Activated effector memory CD4-positive, alpha-beta T cell treated with Interleukin-2 at 50 U/mL for 16 hours (primary cell): ENCODE data around the gene EEIG2.

Source experiments
- DNase-seq: peaks from one replicate; pipeline ENCODE4 v3.0.0-alpha.2; 2020

EEIG2 gene

DNA sequence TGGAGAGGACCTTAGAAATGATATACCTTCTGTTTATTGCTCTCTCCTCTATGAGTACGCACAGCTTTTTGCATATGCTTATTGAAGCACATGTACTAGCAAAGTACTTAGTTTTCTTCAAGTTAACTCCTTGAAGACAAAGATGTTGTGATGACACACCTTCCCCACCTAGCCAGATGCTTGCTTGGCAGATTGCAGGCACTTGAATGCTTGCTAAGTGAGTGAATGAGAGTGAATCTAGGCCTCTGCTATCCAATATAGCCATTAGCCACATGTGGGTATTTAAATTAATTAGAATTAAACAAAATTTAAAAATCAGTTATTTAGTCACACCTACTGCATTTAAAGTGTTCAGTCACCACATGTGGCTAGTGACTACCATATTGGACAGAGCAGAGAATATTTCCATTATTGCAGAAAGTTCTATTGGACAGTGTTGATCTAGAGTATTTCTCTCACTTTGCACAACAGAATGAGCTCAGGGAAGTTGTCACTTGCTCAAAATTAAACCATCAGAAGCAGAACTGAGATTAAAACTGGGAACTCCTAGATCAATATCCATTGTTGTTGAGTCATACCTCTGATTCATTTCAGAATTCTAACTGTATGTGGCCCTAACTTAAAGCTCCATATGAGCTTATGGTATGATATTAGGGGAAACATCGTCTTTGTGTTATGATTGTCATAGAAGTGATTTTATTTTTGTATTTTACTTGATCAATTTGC lies 8.6 kb upstream of the EEIG2 start:
- DNase-seq = no peak

DNA sequence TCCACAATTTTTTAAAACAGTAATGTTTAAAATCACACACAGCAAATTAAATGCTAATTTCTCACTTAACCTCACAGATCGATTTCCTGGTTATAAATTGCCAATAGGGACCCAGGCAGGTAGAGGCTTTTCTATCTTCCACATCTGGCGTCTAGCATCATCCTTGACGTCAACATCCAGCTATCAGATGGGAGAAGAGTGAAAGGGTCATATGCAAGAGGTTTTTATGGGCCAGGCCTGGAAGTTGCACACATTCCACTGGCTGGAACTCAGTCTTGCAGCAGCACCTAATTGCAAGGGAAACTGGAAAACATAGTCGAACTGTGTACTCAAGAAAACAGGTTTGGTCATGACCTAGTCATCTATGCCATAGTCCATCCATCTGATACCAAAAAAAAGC lies 6.0 kb upstream of the EEIG2 start:
- DNase-seq = no peak

DNA sequence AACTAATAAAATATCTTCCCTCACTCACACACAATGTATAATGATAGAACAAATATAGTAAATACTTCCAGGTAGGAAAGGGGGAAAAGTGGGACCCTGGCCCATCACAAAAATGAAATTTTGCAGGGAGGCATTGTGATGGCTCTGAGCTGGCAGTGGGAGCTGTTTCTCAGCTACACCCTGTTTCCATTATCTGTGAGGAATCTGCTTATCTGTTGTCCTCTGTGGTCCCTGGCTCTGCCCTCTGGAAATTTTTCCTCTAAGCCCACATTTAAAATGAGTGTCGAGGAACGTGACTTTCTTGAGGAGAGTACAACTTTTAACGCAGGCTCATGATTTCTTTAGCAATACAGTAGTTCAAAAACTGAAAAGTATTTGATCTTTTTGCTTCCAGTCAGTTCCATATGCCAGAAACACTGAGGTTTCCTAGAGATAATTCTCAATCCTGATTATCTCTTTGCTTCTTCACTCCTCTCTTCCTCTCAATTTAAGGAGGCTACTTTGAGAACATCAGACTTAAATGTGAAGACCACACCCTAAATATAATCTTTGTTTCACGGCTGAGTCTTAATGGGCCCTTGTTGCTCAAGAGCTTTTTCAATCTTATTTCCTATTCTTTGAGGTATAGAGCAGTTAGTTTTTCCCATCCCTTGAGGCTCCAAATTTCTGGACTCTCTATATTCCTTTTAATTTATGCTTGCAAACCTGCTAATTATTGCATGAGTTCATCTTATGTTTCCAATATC lies 5.0 kb upstream of the EEIG2 start:
- no peak for DNase-seq

DNA sequence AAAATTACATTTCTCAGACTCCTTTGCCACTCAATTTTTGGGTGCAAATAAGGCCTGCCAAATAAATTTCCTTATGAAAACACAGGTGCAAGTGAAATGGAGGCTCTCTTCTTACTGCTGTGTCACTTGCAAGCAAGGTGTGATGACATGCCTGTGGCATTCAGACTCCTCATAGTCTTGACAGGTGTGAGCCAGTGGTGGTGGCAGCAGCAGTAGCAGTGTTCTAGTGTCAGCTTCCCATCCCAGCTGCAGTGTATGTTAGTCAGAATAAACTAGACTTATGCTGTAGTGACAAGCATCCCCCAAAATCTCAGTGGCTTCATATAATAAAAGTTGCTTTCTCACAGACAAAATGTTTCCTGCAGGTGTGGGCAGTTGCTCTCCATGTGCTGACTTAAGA lies 3.8 kb upstream of the EEIG2 start:
- no peak for DNase-seq

DNA sequence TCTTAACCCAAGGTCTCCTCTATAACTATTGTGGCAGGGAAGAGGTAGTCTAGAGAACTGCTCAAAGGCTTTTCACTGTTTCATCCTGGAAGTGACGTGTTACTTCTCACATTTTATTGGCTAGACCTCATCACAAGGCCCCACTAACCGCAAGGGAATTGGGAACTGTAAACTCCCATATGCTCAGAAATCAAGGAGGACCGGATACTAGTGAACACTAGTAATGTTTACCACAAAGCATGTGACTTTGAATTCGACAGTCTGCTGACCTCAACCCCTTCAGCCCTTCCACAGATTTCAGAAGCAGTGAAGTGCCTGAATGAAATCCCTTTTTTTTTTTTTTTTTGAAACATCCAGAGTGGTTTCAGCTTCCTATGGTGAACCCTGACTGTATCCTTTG lies 3.4 kb upstream of the EEIG2 start:
- no peak for DNase-seq

DNA sequence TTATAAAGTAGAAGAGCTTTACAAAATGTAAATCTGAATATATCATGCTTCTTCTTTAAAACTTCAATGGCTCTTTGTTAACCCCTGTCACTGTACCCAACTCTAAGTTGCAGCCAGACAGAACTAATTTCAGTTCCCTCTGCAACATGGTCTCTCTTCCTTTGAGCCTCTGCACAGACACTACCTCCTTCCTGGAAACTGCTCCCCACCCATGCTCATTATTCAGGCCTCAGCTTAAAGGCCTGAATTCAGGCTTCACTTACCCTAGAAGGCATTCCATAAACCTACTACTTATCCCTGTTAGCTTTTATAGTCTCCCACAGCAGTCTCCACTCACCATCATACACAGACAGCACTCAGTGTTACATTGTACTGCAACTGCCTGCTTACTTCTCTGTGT lies 2.6 kb upstream of the EEIG2 start:
- no peak for DNase-seq

DNA sequence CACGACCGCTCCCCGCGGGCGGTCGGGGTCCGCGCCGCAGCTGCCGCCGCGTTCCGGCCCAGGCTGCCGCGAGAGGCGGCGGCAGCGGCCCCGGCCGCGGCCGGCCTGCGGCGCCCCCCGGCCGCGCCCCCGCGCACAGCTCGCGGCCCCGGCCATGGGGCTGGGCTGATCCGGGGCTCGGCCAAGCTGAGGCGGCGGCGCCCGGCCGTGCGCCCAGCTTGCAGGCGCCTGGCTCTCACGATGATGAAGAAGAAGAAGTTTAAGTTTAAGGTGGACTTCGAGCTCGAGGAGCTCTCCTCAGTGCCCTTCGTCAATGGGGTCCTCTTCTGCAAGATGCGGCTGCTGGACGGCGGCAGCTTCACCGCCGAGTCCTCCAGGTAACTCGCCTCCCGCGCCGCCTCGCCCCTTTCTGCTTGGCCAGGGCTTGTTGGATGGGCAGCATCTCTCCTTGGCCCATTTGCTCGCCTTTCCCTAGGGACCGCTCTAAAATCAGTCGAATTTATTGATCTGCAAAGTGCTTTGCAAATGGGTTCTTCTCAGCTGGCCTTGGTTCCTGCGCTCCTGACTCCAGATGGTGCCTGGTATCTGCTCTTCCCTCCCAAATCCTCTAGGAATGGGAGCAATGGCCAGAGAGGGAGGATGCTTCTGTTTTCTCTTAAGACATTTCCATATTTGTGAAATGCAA lies 431 bp downstream of the EEIG2 start:
- DNase-seq = peak; percentile 14

DNA sequence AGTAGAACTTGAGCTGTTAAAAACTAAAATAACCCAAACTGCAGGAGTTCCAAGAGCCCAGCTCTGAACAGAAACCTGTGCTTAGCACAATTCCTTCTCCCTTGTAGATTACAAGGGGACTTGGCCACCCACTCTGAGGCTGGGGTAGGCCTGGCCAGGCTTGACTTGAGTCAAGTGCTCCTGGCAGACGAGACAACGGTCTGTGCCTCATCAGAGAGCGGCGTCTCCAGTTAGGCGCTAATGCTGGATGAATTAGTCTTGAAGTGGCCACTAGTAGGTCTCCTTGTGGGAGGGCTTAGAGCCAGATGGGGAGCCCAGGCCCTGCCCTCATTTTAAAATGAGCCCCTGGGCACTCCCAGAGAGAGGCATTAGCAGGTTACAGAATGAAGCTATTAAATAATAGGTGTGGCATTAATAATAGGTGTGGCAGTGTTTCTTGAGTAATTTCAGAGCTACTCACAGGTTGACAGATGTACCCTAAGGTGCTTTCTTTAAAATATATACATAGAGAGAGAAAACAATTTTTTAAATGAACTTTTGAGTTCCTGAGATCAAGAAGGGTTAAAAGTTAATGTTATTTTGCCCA lies 1.1 kb downstream of the EEIG2 start:
- peak; percentile 31 for DNase-seq

DNA sequence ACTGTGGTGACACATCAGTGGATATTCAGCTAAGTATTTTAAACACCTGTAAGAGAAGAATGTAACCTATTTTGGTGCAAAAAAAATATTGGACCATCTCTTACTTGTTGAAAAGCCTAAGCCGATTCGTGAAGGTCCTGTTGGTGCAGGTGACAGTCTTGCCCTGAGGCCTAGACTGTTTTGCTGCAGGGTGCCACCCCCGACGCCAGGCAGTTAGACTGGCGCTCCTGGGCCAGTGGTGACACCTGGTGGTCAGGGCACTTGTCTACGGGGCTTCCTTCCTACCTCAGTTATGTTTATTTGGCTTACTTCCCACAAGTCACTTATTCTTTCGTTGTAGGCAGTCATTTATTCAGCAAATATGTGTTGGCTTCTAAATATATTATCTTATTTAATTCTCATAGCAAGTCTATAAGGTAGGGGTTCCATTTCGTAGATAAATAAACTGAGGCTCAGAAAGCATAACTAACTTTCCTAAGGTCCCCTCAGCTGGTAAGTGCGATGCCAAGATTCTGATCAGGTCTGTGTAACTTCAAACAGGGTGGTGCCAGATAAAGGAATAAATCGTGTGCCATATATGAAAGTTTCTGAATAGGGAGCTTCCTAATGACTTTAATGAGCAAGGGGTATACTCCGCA lies 1.9 kb downstream of the EEIG2 start:
- peak; percentile 74 for DNase-seq

DNA sequence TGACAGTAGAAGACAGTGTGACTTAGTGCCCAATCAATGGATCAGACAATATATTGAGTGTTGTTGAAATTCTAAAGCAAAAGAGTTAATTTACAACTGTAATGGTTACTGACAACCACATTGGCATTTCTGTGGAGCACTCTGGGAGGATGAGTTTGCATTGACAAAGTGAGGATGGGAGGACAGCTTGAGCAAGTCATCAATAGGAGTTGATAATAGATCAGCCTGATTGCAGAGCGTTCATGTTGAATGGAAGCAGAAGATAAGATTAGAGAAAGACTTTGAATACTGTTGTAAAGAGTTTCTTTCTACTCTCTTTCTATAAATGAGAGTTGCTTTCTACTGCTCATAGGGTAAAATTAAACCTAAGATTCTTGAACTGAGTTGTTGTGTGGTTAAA lies 3.9 kb downstream of the EEIG2 start:
- no peak for DNase-seq

DNA sequence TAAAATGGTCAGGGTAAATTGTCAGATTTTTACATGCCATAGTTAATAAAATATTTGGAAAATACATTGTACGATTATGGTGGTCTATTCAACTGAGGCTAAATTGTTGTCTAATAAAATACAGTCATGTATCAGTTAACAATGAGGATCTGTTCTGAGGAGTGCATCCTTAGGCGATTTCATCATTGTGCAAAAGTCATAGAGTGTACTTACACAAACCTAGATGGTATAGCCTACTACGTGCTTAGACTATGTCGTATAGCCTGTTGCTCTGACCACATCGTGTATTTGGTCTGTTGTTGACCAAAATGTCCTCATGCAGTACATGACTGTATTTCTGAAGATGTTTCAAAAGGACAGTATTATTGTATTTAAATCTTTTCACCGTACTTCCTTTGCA lies 5.2 kb downstream of the EEIG2 start:
- DNase-seq = no peak

DNA sequence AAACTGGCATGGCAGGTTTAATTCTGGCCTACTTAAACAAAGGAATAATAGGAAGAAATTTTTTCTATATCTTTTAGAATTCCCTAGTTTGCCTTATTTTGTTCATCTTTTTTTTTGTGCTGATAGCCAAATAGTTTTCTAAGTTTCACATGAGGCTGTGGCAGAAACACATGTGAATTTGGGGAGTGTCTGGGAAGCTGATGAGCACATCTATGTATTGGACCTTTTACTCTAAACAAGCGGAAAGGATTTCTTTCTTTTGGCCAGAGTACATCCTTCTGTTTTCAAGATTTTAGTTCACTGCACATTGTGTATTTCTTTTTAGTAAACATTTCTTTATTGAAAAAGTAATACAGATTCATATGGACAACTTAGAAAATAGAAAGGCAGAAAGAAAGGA lies 5.6 kb downstream of the EEIG2 start:
- no peak for DNase-seq

DNA sequence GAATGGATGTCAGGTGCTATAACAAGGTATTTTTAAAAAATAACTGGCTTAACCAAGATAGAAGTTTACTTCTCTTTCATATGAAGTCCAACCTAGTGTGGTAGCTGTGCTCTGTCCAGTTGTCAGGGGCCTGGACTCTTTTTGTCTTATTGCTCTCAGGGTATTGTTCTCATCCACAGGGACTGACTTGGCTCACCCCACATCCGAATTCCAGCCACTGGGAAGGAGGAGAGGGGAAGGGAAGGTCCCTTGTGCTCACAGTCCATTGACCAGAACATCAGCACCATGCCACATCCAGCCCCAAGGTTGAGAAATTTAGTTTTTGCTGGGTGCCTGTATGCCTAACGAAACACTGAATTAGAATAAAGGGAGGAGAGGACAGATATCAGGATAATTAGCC lies 8.7 kb downstream of the EEIG2 start:
- DNase-seq = no peak

DNA sequence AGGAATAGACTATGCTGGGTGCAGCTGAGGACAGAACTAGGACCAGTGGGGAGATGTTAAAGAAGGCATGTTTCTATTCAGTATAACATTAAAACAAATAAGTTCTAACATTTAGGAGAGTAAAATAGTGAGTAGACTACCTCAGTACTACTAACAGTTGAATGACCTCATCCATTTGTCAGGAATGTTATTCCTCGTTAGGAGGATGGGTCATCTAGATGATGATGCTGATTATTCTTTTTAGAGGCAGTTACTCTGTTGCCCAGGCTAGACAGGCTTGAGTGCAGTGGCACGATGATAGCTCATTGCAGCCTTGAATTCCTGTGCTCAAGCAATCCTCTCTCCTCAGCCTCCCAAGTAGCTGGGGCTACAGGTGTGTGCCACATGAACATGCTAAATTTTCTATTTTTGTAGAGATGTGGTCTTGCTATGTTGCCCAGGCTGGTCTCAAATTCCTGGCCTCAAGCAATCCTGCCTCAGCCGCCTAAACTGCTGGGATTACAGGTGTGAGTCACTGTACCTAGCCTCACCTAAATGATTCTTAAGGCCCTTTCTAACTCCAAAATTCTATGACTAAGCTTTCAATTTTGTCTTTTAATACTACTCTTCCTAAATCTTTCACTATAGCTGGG lies 9.3 kb downstream of the EEIG2 start:
- no peak for DNase-seq

DNA sequence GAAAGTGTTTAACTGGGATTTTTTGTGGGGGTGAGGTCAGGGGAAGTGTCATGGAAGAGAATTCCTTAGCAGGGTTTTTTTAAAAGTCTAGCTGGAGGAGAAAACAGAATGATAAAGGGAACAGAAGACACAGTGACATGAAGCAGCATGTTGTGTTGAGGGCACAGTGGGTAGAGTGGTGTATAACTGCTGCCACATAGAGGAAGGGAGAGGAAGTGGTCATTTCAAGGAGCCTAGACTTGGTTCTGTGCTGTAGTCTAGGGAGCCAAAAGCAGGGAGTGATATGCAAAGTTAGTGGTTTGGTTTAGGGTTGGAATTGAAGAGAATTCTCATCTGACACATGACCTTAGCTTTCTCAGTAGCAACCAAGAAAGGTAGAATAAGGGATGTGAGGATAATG lies 10.2 kb downstream of the EEIG2 start:
- no peak for DNase-seq

DNA sequence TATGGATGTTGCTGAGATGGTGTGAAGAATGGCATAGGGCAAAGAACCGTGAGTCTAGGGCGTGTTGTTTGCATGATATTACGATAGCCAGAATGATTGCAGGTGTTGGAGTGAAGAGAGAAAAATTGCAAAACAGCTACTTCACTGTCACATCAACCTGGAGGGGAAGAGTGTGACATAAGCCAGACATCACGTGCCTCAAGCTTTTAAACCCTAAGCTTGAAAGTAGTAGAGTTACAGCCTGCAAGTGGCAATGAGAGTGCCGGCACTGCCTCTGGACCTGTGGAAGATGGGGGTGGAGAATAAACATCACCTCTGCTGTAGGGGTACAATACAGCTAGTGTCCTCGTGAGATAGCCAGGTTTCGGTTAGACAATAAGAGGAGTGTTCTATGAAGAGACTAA lies 11.1 kb downstream of the EEIG2 start:
- DNase-seq = no peak

DNA sequence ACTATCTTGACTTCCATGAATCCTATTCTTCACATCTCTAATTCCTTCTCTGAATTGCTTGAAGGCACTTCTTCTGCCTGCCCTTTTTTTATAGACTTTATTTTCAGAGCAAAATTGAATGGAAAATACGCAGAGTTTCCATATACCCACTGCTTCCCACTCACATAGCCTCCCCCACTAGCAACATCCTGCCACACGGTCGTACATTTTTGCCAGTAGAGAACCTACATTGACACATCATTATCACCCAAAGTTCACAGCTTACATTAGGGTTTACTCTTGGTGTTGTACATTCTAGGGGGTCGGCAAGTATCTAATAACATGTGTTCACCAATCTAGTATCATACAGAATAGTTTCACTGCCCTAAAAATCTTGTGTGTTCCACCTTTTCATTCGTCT lies 12.3 kb downstream of the EEIG2 start:
- DNase-seq = no peak

DNA sequence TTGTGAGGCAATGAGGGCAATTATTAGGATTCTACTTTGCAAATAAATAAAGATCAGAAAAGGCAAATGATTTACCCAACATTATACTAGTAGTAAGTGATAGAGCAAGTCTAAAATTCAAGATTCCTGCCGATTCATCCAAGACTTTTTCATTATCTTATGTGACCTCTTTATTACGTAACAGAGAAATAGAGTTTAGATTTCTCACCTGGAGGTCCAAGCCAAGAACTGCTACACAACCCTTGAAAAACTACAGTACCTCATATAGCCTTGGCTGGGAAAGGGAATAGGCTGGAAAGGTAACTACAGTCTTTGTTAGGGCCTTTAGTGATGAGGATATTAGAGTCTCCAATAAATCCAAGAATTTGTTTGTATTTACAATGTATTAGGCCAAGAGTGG lies 13.3 kb downstream of the EEIG2 start:
- no peak for DNase-seq

DNA sequence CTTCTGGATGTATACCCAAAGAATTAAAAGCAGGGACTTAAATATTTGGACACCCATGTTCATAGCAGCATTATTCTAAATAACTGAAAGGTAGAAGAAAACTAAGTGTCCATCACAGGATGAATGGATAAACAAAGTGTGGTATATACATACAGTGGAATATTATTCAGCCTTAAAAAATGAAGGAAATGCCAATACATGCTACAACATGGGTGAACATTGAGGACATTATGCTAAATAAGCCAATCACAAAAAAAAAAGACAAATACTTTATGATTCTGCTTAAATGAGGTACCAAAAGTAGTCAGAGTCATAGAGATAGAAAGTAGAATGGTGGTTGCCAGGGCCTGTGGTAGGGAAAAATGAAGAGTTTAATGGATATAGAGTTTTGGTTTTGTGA lies 14.1 kb downstream of the EEIG2 start:
- no peak for DNase-seq

DNA sequence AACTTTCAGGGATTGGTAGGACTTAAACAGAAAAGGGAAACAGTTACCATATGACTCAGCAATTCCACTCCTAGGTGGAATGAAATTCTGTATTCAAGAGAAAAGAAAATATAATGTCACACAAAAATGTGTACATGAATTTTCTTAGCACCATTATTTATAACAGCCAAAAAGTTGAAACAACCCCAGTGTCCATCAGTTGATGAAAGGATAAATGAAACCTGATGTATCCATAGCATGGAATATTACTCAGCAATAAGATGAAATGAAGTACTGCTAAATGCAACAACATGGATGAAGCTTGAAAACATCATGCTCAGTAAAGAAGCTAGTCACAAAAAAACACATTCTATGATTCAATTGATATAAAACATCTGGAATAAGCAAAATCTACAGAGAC lies 15.5 kb downstream of the EEIG2 start:
- no peak for DNase-seq

DNA sequence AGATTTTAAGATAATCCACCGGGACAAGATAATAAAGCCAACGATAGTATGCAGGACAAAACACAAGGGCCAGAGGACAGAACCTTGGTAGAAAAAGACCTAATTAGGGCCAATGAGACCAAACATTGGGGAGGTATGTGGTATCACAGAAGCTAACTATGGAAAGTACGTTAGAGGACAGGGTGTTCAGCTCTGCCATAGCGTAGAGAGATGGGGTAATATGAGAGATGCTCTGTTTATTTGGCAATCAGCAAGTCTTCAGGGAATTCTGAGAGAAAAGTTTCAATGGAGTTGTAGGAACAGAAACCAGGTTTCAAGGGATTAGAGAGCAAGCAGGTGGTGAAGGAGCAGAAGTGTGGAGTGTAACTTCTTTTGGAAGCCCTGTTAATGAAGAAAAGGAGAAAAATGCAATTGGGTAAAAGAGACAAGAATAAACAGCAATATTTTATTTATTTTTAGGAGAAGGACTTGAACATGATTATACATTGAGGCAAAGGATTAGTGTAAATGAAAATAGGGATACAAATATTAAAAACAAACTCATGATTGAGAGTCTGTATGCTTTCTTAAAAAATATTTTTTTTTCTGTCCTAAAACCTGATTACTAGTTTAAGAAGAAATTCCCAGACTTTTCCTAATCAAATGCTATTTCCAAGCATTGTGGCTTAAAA lies 24.0 kb downstream of the EEIG2 start:
- DNase-seq = no peak

DNA sequence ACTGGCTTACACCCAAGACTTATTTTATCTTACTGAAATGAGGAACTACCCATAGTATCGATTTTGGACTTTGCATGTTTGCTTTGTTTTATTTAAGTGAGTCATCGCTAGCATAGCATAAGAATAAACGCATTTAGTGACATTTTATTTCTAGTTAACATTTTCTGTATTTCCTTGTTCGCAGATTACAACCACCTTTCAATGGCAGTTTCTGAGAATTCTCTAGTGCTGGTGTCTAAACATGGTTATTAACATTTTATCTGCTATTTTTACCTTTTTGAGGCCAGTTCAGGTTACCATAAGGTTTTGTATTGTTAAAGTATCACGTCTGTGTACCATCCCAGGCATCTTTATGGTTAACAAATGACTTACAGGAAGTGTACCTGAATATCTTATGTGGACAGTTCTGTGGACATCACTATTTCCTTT lies 24.5 kb downstream of the EEIG2 start:
- no peak for DNase-seq
